HepG2 (cell line): Measurements from ENCODE around the gene SLC13A5. TPM values are rescaled to one million over a fixed set of nuclear protein-coding genes. Genes with fewer than 3 reads are reported as not detected.

Experiments
- HDAC2 ChIP-seq: sonication (generic); formaldehyde crosslinking; IDR thresholded peaks from 2 replicates; pipeline ENCODE4 v1.4.0; 2020; ENCODE audit warnings: missing genetic modification reagents
- IKZF4 ChIP-seq: sonication (generic); formaldehyde crosslinking; IDR thresholded peaks from 2 replicates; pipeline ENCODE4 v1.5.1; 2020; ENCODE audit warnings: borderline replicate concordance, mild to moderate bottlenecking, low read depth, missing genetic modification reagents; ENCODE audit errors: not compliant biosample characterization
- NCOA5 ChIP-seq: sonication (generic); formaldehyde crosslinking; IDR thresholded peaks from 2 replicates; pipeline ENCODE4 v1.4.0; 2020; ENCODE audit warnings: missing genetic modification reagents
- RARA ChIP-seq: IDR thresholded peaks from 2 replicates; pipeline ENCODE4 v1.6.1; 2016; ENCODE audit warnings: missing genetic modification reagents, missing compliant biosample characterization
- SP4 ChIP-seq: sonication (generic); formaldehyde crosslinking; IDR thresholded peaks from 2 replicates; pipeline ENCODE4 v1.8.1; 2023; ENCODE audit warnings: mild to moderate bottlenecking, missing genetic modification reagents
- TGIF2 ChIP-seq: IDR thresholded peaks from 2 replicates; pipeline ENCODE4 v1.6.1; 2016; ENCODE audit warnings: control low read depth, missing compliant biosample characterization
- U2AF2 ChIP-seq: fragments of 200-400 bp; formaldehyde crosslinking; IDR thresholded peaks from 2 replicates; pipeline ENCODE4 v1.6.1; 2017; ENCODE audit warnings: low read depth, mild to moderate bottlenecking, low read length
- ZFP1 ChIP-seq: IDR thresholded peaks from 2 replicates; pipeline ENCODE4 v1.6.1; 2016
- ZNF207 ChIP-seq: fragments of 450-650 bp; IDR thresholded peaks from 2 replicates; pipeline ENCODE4 v1.6.1; 2016; ENCODE audit warnings: antibody characterized with exemption, borderline replicate concordance
- ZNF225 ChIP-seq: sonication (generic); formaldehyde crosslinking; IDR thresholded peaks from 2 replicates; pipeline ENCODE4 v1.4.0; 2020; ENCODE audit warnings: mild to moderate bottlenecking, missing genetic modification reagents
- ZNF235 ChIP-seq: sonication (generic); formaldehyde crosslinking; IDR thresholded peaks from 2 replicates; pipeline ENCODE4 v1.8.1; 2023; ENCODE audit warnings: mild to moderate bottlenecking, missing genetic modification reagents, borderline replicate concordance
- ZNF547 ChIP-seq: sonication (generic); formaldehyde crosslinking; IDR thresholded peaks from 2 replicates; pipeline ENCODE4 v1.5.1; 2020; ENCODE audit warnings: mild to moderate bottlenecking, missing genetic modification reagents
- ZNF614 ChIP-seq: IDR thresholded peaks from 2 replicates; pipeline ENCODE4 v1.6.1; 2018; ENCODE audit warnings: missing biosample characterization, missing genetic modification reagents, inconsistent platforms, borderline replicate concordance
- ZNF619 ChIP-seq: sonication (generic); formaldehyde crosslinking; IDR thresholded peaks from 2 replicates; pipeline ENCODE4 v1.4.0; 2020; ENCODE audit warnings: mild to moderate bottlenecking, missing genetic modification reagents
- ZNF670 ChIP-seq: sonication (generic); formaldehyde crosslinking; IDR thresholded peaks from 2 replicates; pipeline ENCODE4 v1.8.0; 2022; ENCODE audit warnings: mild to moderate bottlenecking, missing genetic modification reagents, borderline replicate concordance
- ZNF749 ChIP-seq: sonication (generic); formaldehyde crosslinking; IDR thresholded peaks from 2 replicates; pipeline ENCODE4 v1.8.0; 2022; ENCODE audit warnings: mild to moderate bottlenecking, missing genetic modification reagents, moderate library complexity, borderline replicate concordance
- ZNF766 ChIP-seq: sonication (generic); formaldehyde crosslinking; IDR thresholded peaks from 2 replicates; pipeline ENCODE4 v1.5.0; 2020; ENCODE audit warnings: missing genetic modification reagents, borderline replicate concordance
- polyA plus RNA-seq, 8 experiments: library from polyadenylated mRNA; depleted of rRNA in 3 of 8; stranded (reverse) in 7 of 8; unstranded in 1 of 8; fragments of >200 nt; fragmentation: Illumina TruSeq in 4 of 8; extraction: Trizol in 4 of 8; gene quantifications; 2 replicates each; pipeline versions ENCODE4 v1.2.1 to v1.2.3, GENCODE V29; 2011 to 2016; ENCODE audit warnings: low read depth in 4 of 8, missing spikeins in 1 of 8, mixed read lengths in 1 of 8; ENCODE audit not compliant: insufficient read depth in 1 of 8
- total RNA-seq, 5 experiments: library from RNA; depleted of rRNA; stranded (reverse); fragments of >200 nt; fragmentation: Illumina TruSeq; extraction: Trizol; gene quantifications; 2 replicates each; pipeline ENCODE4 v1.2.3, GENCODE V29; 2016; ENCODE audit warnings: low read depth in 1 of 5
- TF ChIP-seq, protein P1 (sequence below): sonication (generic); formaldehyde crosslinking; conservative IDR thresholded peaks from 2 replicates; pipeline ENCODE4 v1.8.0; 2022; ENCODE audit warnings: missing genetic modification reagents
- TF ChIP-seq, protein P2 (sequence below): sonication (generic); formaldehyde crosslinking; IDR thresholded peaks from 2 replicates; pipeline ENCODE4 v1.4.0; 2020; ENCODE audit warnings: low read depth, missing genetic modification reagents
- TF ChIP-seq, protein P3 (sequence below): sonication (generic); formaldehyde crosslinking; IDR thresholded peaks from 2 replicates; pipeline ENCODE4 v1.8.0; 2022; ENCODE audit warnings: low read depth, missing genetic modification reagents
- TF ChIP-seq, protein P4 (sequence below): sonication (generic); formaldehyde crosslinking; IDR thresholded peaks from 2 replicates; pipeline ENCODE4 v1.5.0; 2020; ENCODE audit warnings: missing genetic modification reagents

The SLC13A5 gene
- total and polyA plus RNA-seq, 2 of the 13 experiments (the other 11 are each of a cell fraction or from before 2014, with no cell fraction given), result 42.8 to 310 TPM

DNA sequence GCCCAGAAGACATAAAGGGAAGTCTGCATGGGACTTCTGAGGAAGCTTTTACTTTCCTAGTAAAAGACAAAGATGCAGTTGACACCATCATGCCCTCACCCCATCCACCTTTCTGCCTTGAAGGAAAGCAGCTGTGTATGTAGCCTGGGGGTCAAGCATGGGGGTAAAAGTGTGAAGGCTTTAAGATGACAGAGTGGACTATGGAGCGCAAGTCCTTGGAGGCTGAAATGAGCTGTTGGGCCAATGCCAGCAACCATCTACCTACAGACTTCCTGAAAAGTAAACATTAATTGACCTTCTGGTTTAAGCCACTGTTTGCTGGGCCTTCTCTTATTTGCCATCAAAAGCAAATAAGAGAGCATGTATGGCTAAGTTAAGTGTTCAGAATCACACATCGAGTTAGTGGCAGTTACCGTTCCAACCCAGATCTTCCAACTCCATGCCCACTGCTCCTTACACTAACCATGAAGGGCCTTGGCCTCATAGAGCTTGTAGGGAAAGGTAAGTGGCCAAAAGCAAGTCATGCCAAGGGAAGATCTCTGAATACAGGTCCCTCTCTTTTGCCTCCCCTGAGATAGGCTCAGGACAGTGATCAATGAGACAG is 30.0 kb downstream of the SLC13A5 start (continued):
- TF ChIP-seq, protein P1, sequence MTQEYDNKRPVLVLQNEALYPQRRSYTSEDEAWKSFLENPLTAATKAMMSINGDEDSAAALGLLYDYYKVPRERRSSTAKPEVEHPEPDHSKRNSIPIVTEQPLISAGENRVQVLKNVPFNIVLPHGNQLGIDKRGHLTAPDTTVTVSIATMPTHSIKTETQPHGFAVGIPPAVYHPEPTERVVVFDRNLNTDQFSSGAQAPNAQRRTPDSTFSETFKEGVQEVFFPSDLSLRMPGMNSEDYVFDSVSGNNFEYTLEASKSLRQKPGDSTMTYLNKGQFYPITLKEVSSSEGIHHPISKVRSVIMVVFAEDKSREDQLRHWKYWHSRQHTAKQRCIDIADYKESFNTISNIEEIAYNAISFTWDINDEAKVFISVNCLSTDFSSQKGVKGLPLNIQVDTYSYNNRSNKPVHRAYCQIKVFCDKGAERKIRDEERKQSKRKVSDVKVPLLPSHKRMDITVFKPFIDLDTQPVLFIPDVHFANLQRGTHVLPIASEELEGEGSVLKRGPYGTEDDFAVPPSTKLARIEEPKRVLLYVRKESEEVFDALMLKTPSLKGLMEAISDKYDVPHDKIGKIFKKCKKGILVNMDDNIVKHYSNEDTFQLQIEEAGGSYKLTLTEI (CRISPR knock-in tag), result no peak
- TF ChIP-seq, protein P2, sequence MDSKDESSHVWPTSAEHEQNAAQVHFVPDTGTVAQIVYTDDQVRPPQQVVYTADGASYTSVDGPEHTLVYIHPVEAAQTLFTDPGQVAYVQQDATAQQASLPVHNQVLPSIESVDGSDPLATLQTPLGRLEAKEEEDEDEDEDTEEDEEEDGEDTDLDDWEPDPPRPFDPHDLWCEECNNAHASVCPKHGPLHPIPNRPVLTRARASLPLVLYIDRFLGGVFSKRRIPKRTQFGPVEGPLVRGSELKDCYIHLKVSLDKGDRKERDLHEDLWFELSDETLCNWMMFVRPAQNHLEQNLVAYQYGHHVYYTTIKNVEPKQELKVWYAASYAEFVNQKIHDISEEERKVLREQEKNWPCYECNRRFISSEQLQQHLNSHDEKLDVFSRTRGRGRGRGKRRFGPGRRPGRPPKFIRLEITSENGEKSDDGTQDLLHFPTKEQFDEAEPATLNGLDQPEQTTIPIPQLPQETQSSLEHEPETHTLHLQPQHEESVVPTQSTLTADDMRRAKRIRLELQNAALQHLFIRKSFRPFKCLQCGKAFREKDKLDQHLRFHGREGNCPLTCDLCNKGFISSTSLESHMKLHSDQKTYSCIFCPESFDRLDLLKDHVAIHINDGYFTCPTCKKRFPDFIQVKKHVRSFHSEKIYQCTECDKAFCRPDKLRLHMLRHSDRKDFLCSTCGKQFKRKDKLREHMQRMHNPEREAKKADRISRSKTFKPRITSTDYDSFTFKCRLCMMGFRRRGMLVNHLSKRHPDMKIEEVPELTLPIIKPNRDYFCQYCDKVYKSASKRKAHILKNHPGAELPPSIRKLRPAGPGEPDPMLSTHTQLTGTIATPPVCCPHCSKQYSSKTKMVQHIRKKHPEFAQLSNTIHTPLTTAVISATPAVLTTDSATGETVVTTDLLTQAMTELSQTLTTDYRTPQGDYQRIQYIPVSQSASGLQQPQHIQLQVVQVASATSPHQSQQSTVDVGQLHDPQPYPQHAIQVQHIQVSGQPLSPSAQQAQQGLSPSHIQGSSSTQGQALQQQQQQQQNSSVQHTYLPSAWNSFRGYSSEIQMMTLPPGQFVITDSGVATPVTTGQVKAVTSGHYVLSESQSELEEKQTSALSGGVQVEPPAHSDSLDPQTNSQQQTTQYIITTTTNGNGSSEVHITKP (CRISPR knock-in tag), result no peak
- TF ChIP-seq, protein P3, sequence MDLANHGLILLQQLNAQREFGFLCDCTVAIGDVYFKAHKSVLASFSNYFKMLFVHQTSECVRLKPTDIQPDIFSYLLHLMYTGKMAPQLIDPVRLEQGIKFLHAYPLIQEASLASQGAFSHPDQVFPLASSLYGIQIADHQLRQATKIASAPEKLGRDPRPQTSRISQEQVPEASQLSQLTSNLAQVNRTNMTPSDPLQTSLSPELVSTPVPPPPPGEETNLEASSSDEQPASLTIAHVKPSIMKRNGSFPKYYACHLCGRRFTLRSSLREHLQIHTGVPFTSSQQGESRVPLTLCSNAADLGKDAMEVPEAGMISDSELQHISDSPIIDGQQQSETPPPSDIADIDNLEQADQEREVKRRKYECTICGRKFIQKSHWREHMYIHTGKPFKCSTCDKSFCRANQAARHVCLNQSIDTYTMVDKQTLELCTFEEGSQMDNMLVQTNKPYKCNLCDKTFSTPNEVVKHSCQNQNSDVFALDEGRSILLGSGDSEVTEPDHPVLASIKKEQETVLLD (CRISPR knock-in tag), result no peak
- TF ChIP-seq, protein P4, sequence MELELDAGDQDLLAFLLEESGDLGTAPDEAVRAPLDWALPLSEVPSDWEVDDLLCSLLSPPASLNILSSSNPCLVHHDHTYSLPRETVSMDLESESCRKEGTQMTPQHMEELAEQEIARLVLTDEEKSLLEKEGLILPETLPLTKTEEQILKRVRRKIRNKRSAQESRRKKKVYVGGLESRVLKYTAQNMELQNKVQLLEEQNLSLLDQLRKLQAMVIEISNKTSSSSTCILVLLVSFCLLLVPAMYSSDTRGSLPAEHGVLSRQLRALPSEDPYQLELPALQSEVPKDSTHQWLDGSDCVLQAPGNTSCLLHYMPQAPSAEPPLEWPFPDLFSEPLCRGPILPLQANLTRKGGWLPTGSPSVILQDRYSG, result 0 out of 2 replicates have a peak, but pooled peaks have one; percentile 43
- TF ChIP-seq IKZF4 (CRISPR knock-in tag) (no peak), ZNF547 (CRISPR knock-in tag) (no peak), RARA (CRISPR knock-in tag) (peak; percentile 84), ZNF614 (CRISPR knock-in tag) (no peak), SP4 (CRISPR knock-in tag) (no peak), ZFP1 (CRISPR knock-in tag) (no peak), ZNF235 (CRISPR knock-in tag) (no peak), U2AF2 (no peak), ZNF670 (CRISPR knock-in tag) (no peak), TGIF2 (CRISPR knock-in tag) (no peak), ZNF749 (no peak), ZNF207 (no peak), HDAC2 (CRISPR knock-in tag) (peak; percentile 42; the same call in 1 of the 2 replicates), NCOA5 (0 out of 2 replicates have a peak, but pooled peaks have one; percentile 75), ZNF225 (CRISPR knock-in tag) (no peak), ZNF619 (no peak), ZNF766 (CRISPR knock-in tag) (no peak)
